ENCODE data around the gene FNDC3A. TPM values are rescaled to one million over a fixed set of nuclear protein-coding genes. Genes with fewer than 3 reads are reported as not detected.
"Not testable (repeated sequence)": the region's sequence is repeated elsewhere in the genome, so short reads cannot be mapped to it uniquely, and the experiment has no call there.

Gene FNDC3A
- total RNA-seq, 2 donors from 2014 or later, result 42.8 to 49.2 TPM

- not testable (repeated sequence) for ATAC-seq; DNase-seq; H3K9me3 ChIP-seq (ENCODE audit: control insufficient read depth, low read length, poor library complexity, severe bottlenecking); H3K27ac Mint-ChIP-seq; H3K36me3 Mint-ChIP-seq (ENCODE audit: low read depth); H3K4me3 Mint-ChIP-seq; H3K27me3 Mint-ChIP-seq
- peaks cover 13% of the 10 kb centered on the region for H3K4me1 Mint-ChIP-seq
These were observed 142.7 kb downstream of the FNDC3A start for GRCh38 chr13:49118455-49118854.

- Mint-ChIP-seq H3K27me3 (no peaks in the 10 kb centered on the region), H3K27ac (no peak overlapping the region), H3K36me3 (ENCODE audit: low read depth) (no peaks in the 10 kb centered on the region), H3K4me1 (peaks cover 17% of the 10 kb centered on the region), H3K4me3 (no peak overlapping the region)
- DNase-seq, result no peak
- H3K9me3 ChIP-seq (ENCODE audit: control insufficient read depth, low read length, poor library complexity, severe bottlenecking), result no peaks in the 10 kb centered on the region
- no peak for ATAC-seq
These were observed 149.1 kb downstream of the FNDC3A start for GRCh38 chr13:49124693-49125304.

GRCh38 chr13:49125964-49126524 lies 150.3 kb downstream of the FNDC3A start:
- ATAC-seq (peak; percentile 60), DNase-seq (no peak)

GRCh38 chr13:49132479-49133002 lies 156.8 kb downstream of the FNDC3A start:
- no peaks in the 10 kb centered on the region for H3K9me3 ChIP-seq (ENCODE audit: control insufficient read depth, low read length, poor library complexity, severe bottlenecking)
- no peak overlapping the region for H3K27ac Mint-ChIP-seq
- DNase-seq (no peak), ATAC-seq (no peak)
- peaks cover 13% of the 10 kb centered on the region for H3K4me1 Mint-ChIP-seq
- H3K4me3 Mint-ChIP-seq, result no peak overlapping the region
- peaks cover 20% of the 10 kb centered on the region for H3K36me3 Mint-ChIP-seq (ENCODE audit: low read depth)
- H3K27me3 Mint-ChIP-seq, result no peaks in the 10 kb centered on the region

More at GRCh38 chr13:49125964-49126524, 150.3 kb downstream of the FNDC3A start:
- Mint-ChIP-seq H3K4me3 (no peak overlapping the region), H3K4me1 (peaks cover 18% of the 10 kb centered on the region), H3K36me3 (ENCODE audit: low read depth) (peaks cover under 1% of the 10 kb centered on the region), H3K27ac (no peak overlapping the region), H3K27me3 (no peaks in the 10 kb centered on the region)
- H3K9me3 ChIP-seq (ENCODE audit: control insufficient read depth, low read length, poor library complexity, severe bottlenecking), result no peaks in the 10 kb centered on the region

- H3K27ac Mint-ChIP-seq, result no peak overlapping the region
- H3K9me3 ChIP-seq (ENCODE audit: control insufficient read depth, low read length, poor library complexity, severe bottlenecking), result no peaks in the 10 kb centered on the region
- H3K4me1 Mint-ChIP-seq, result peaks cover 17% of the 10 kb centered on the region
- ATAC-seq, result no peak
- DNase-seq, result no peak
- H3K27me3 Mint-ChIP-seq, result no peaks in the 10 kb centered on the region
- H3K36me3 Mint-ChIP-seq (ENCODE audit: low read depth), result peaks cover 24% of the 10 kb centered on the region
- no peak overlapping the region for H3K4me3 Mint-ChIP-seq
These were observed 158.6 kb downstream of the FNDC3A start for GRCh38 chr13:49134305-49134704.

GRCh38 chr13:49137138-49137643 lies 161.5 kb downstream of the FNDC3A start:
- H3K27ac Mint-ChIP-seq; H3K27me3 Mint-ChIP-seq; ATAC-seq; DNase-seq; H3K4me3 Mint-ChIP-seq; H3K9me3 ChIP-seq (ENCODE audit: control insufficient read depth, low read length, poor library complexity, severe bottlenecking): not testable (repeated sequence)
- H3K36me3 Mint-ChIP-seq (ENCODE audit: low read depth), result peaks cover 22% of the 10 kb centered on the region
- H3K4me1 Mint-ChIP-seq, result peaks cover 25% of the 10 kb centered on the region

- DNase-seq, result no peak
- Mint-ChIP-seq H3K27me3 (no peaks in the 10 kb centered on the region), H3K27ac (peak overlapping the region; percentile 70), H3K4me3 (peak overlapping the region; percentile 66), H3K36me3 (ENCODE audit: low read depth) (peaks cover 19% of the 10 kb centered on the region), H3K4me1 (peaks cover 29% of the 10 kb centered on the region)
- H3K9me3 ChIP-seq (ENCODE audit: control insufficient read depth, low read length, poor library complexity, severe bottlenecking), result no peaks in the 10 kb centered on the region
- no peak for ATAC-seq
These were observed 165.3 kb downstream of the FNDC3A start for GRCh38 chr13:49140910-49141611.

GRCh38 chr13:49146950-49147355 lies 171.2 kb downstream of the FNDC3A start:
- peak overlapping the region; percentile 93 for H3K27ac Mint-ChIP-seq
- H3K27me3 Mint-ChIP-seq, result no peaks in the 10 kb centered on the region
- DNase-seq (no peak), ATAC-seq (peak; percentile 72)
- no peaks in the 10 kb centered on the region for H3K9me3 ChIP-seq (ENCODE audit: control insufficient read depth, low read length, poor library complexity, severe bottlenecking)
- H3K36me3 Mint-ChIP-seq (ENCODE audit: low read depth), result peaks cover 8% of the 10 kb centered on the region
- peaks cover 23% of the 10 kb centered on the region for H3K4me1 Mint-ChIP-seq
- H3K4me3 Mint-ChIP-seq, result peak overlapping the region; percentile 77

- DNase-seq, result no peak
- Mint-ChIP-seq H3K4me1 (peaks cover 19% of the 10 kb centered on the region), H3K4me3 (no peak overlapping the region), H3K27me3 (no peaks in the 10 kb centered on the region), H3K27ac (no peak overlapping the region), H3K36me3 (ENCODE audit: low read depth) (peaks cover 4% of the 10 kb centered on the region)
- no peak for ATAC-seq
- no peaks in the 10 kb centered on the region for H3K9me3 ChIP-seq (ENCODE audit: control insufficient read depth, low read length, poor library complexity, severe bottlenecking)
These were observed 172.7 kb downstream of the FNDC3A start for GRCh38 chr13:49148405-49148804.

- H3K4me3 Mint-ChIP-seq; H3K36me3 Mint-ChIP-seq (ENCODE audit: low read depth); H3K27me3 Mint-ChIP-seq; H3K9me3 ChIP-seq (ENCODE audit: control insufficient read depth, low read length, poor library complexity, severe bottlenecking); DNase-seq; ATAC-seq; H3K27ac Mint-ChIP-seq: not testable (repeated sequence)
- peaks cover 18% of the 10 kb centered on the region for H3K4me1 Mint-ChIP-seq
These were observed 182.4 kb downstream of the FNDC3A start for GRCh38 chr13:49157955-49158584.

GRCh38 chr13:49163162-49163561 lies 187.4 kb downstream of the FNDC3A start:
- not testable (repeated sequence) for H3K4me3 Mint-ChIP-seq; DNase-seq; H3K27me3 Mint-ChIP-seq; ATAC-seq; H3K9me3 ChIP-seq (ENCODE audit: control insufficient read depth, low read length, poor library complexity, severe bottlenecking); H3K27ac Mint-ChIP-seq
- Mint-ChIP-seq H3K36me3 (ENCODE audit: low read depth) (peaks cover 12% of the 10 kb centered on the region), H3K4me1 (peaks cover 27% of the 10 kb centered on the region)

- H3K27ac Mint-ChIP-seq, result no peak overlapping the region
- H3K27me3 Mint-ChIP-seq, result no peaks in the 10 kb centered on the region
- H3K4me1 Mint-ChIP-seq, result peaks cover 19% of the 10 kb centered on the region
- DNase-seq (no peak), ATAC-seq (no peak)
- H3K9me3 ChIP-seq (ENCODE audit: control insufficient read depth, low read length, poor library complexity, severe bottlenecking), result no peaks in the 10 kb centered on the region
- no peak overlapping the region for H3K4me3 Mint-ChIP-seq
- H3K36me3 Mint-ChIP-seq (ENCODE audit: low read depth), result peaks cover 7% of the 10 kb centered on the region
These were observed 189.0 kb downstream of the FNDC3A start for GRCh38 chr13:49164712-49165111.

Data from T-helper 17 cell (primary cell).